Mesenchymal stem cell (in vitro differentiated cells and primary cell): ENCODE data around the gene RETN.
"Not testable (repeated sequence)": the region's sequence is repeated elsewhere in the genome, so short reads cannot be mapped to it uniquely, and the experiment has no call there.

ENCODE experiments used
- DNase-seq: peaks from one replicate; pipeline ENCODE4 v3.0.0-alpha.2; 2013
- H2AFZ ChIP-seq: one replicate; pipeline ENCODE4 v1.6.1; 2013; ENCODE audit warnings: low read depth, mild to moderate bottlenecking, control low read depth, inconsistent platforms, low read length, moderate library complexity
- H2AK5ac ChIP-seq: 2 replicates; pipeline ENCODE4 v1.6.1; 2013; ENCODE audit warnings: low read length, moderate library complexity, mild to moderate bottlenecking, inconsistent platforms; ENCODE audit not compliant: severe bottlenecking
- H2BK120ac ChIP-seq: one replicate; pipeline ENCODE4 v1.6.1; 2013; ENCODE audit warnings: low read depth, mild to moderate bottlenecking, inconsistent platforms, low read length, moderate library complexity
- H2BK12ac ChIP-seq, 2 experiments: one replicate each; pipeline ENCODE4 v1.6.1; 2013; ENCODE audit warnings: inconsistent platforms in 2 of 2, low read length in 2 of 2, mild to moderate bottlenecking in 2 of 2, moderate library complexity in 2 of 2, control low read depth in 1 of 2
- H2BK15ac ChIP-seq: one replicate; pipeline ENCODE4 v1.6.1; 2013; ENCODE audit warnings: mild to moderate bottlenecking, low read depth, inconsistent platforms; ENCODE audit not compliant: poor library complexity, severe bottlenecking
- H2BK5ac ChIP-seq: 2 replicates; pipeline ENCODE4 v1.6.1; 2013; ENCODE audit warnings: low read depth, mild to moderate bottlenecking, low read length, control low read depth, inconsistent platforms; ENCODE audit not compliant: poor library complexity, severe bottlenecking
- H3K14ac ChIP-seq, 2 experiments: one replicate each; pipeline ENCODE4 v1.6.1; 2013; ENCODE audit warnings: inconsistent platforms in 2 of 2, low read length in 2 of 2, control low read depth in 1 of 2, mild to moderate bottlenecking in 1 of 2, moderate library complexity in 1 of 2
- H3K18ac ChIP-seq, 2 experiments: one replicate each; pipeline ENCODE4 v1.6.1; 2013; ENCODE audit warnings: inconsistent platforms in 2 of 2, low read length in 2 of 2, control low read depth in 1 of 2, low read depth in 1 of 2, mild to moderate bottlenecking in 1 of 2
- H3K23ac ChIP-seq, 2 experiments: one replicate each; pipeline ENCODE4 v1.6.1; 2013; ENCODE audit warnings: inconsistent platforms in 2 of 2, low read length in 2 of 2, mild to moderate bottlenecking in 2 of 2, moderate library complexity in 2 of 2, control low read depth in 1 of 2
- H3K27ac ChIP-seq: 2 replicates; pipeline ENCODE4 v1.5.1; 2013; ENCODE audit warnings: mild to moderate bottlenecking, moderate library complexity, low read length, control low read depth, inconsistent platforms; ENCODE audit not compliant: poor library complexity, severe bottlenecking
- H3K27me3 ChIP-seq, 2 experiments: 2 replicates each; pipeline versions ENCODE4 v1.6.1 to v1.7.0; 2013; ENCODE audit warnings: low read length in 2 of 2, mild to moderate bottlenecking in 2 of 2, moderate library complexity in 2 of 2, control low read depth in 1 of 2, inconsistent platforms in 1 of 2; ENCODE audit not compliant: control insufficient read depth in 1 of 2, insufficient read depth in 1 of 2
- H3K36me3 ChIP-seq, 2 experiments: 2 replicates each; pipeline versions ENCODE4 v1.6.1 to v1.7.0; 2013; ENCODE audit warnings: low read length in 2 of 2, control low read depth in 1 of 2, inconsistent platforms in 1 of 2, low read depth in 1 of 2, mild to moderate bottlenecking in 1 of 2; ENCODE audit not compliant: insufficient read depth in 2 of 2, control insufficient read depth in 1 of 2
- H3K4ac ChIP-seq, 2 experiments: one replicate each; pipeline ENCODE4 v1.6.1; 2013; ENCODE audit warnings: inconsistent platforms in 2 of 2, low read length in 2 of 2, mild to moderate bottlenecking in 2 of 2, moderate library complexity in 2 of 2, control low read depth in 1 of 2, low read depth in 1 of 2
- H3K4me1 ChIP-seq: 2 replicates; pipeline ENCODE4 v1.6.1; 2013; ENCODE audit warnings: low read depth, low read length, control low read depth; ENCODE audit not compliant: control insufficient read depth, insufficient read depth
- H3K4me2 ChIP-seq: 2 replicates; pipeline ENCODE4 v1.6.1; 2013; ENCODE audit warnings: low read length, mild to moderate bottlenecking, inconsistent platforms; ENCODE audit not compliant: poor library complexity, severe bottlenecking
- H3K4me3 ChIP-seq, 2 experiments: 2 replicates each; pipeline versions ENCODE4 v1.5.1 to v1.7.0; 2013; ENCODE audit warnings: low read length in 2 of 2, mild to moderate bottlenecking in 2 of 2, control low read depth in 1 of 2, low read depth in 1 of 2; ENCODE audit not compliant: insufficient read depth in 1 of 2
- H3K79me1 ChIP-seq: replicated peaks from 2 replicates; pipeline ENCODE4 v1.6.1; 2013; ENCODE audit warnings: mild to moderate bottlenecking, control low read depth, low read length, inconsistent platforms; ENCODE audit not compliant: poor library complexity, severe bottlenecking
- H3K9ac ChIP-seq: 2 replicates; pipeline ENCODE4 v1.7.0; 2013; ENCODE audit warnings: mild to moderate bottlenecking, low read length, moderate library complexity
- H3K9me3 ChIP-seq: 2 replicates; pipeline ENCODE4 v1.7.0; 2013; ENCODE audit warnings: mild to moderate bottlenecking, low read length; ENCODE audit not compliant: control insufficient read depth
- H4K8ac ChIP-seq: one replicate; pipeline ENCODE4 v1.6.1; 2013; ENCODE audit warnings: inconsistent platforms, mild to moderate bottlenecking, low read length, moderate library complexity
- H4K91ac ChIP-seq: one replicate; pipeline ENCODE4 v1.6.1; 2013; ENCODE audit warnings: mild to moderate bottlenecking, low read length, inconsistent platforms
- WGBS: methylation state at CpG from one replicate; pipeline ENCODE4 v1.1.7; 2013; ENCODE audit warnings: mixed read lengths; 5-methylcytosine and 5-hydroxymethylcytosine counted together

Gene RETN

DNA sequence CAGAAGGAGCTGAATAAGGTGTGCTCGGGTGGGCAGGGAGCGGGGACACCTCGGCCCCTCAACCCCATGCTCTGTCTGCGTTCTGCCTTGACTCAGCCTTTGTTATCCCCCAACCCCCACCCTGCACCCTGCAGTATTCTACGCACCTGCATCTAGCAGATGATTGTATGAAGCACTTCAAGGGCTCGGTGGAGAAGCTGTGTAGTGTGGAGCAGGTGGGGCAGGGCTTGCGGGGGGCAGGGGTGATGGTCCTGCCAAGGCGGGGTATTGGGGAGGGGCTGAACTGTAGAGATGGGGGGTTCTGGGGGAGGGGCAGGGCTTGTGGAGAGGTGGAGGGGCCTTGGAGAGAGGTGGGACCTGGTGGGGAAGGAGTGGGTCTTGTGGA, 25.8 kb upstream of the RETN start:
- Histone ChIP-seq H2BK5ac (no peak overlapping the region), H3K4ac (no peak overlapping the region), H4K8ac (no peak overlapping the region), H3K79me1 (peaks cover 5% of the 10 kb centered on the region), H3K23ac (no peak overlapping the region), H2AK5ac (no peak overlapping the region), H3K14ac (no peak overlapping the region), H3K9ac (no peak overlapping the region), H3K18ac (no peak overlapping the region), H3K4me3 (no peak overlapping the region), H3K36me3 (peaks cover 0 to 78% of the 10 kb centered on the region in 2 experiments), H2BK120ac (no peak overlapping the region), H3K9me3 (no peaks in the 10 kb centered on the region), H4K91ac (no peak overlapping the region), H2AFZ (no peak overlapping the region), H3K4me2 (no peak overlapping the region), H2BK15ac (no peak overlapping the region), H3K4me1 (peaks cover 7% of the 10 kb centered on the region), H3K27me3 (peaks cover 0 to 28% of the 10 kb centered on the region in 2 experiments), H3K27ac (no peak overlapping the region), H2BK12ac (no peak overlapping the region)
- DNase-seq, result no peak
- WGBS, result over 99% methylated on average over 7 of the region's 8 CpGs

DNA sequence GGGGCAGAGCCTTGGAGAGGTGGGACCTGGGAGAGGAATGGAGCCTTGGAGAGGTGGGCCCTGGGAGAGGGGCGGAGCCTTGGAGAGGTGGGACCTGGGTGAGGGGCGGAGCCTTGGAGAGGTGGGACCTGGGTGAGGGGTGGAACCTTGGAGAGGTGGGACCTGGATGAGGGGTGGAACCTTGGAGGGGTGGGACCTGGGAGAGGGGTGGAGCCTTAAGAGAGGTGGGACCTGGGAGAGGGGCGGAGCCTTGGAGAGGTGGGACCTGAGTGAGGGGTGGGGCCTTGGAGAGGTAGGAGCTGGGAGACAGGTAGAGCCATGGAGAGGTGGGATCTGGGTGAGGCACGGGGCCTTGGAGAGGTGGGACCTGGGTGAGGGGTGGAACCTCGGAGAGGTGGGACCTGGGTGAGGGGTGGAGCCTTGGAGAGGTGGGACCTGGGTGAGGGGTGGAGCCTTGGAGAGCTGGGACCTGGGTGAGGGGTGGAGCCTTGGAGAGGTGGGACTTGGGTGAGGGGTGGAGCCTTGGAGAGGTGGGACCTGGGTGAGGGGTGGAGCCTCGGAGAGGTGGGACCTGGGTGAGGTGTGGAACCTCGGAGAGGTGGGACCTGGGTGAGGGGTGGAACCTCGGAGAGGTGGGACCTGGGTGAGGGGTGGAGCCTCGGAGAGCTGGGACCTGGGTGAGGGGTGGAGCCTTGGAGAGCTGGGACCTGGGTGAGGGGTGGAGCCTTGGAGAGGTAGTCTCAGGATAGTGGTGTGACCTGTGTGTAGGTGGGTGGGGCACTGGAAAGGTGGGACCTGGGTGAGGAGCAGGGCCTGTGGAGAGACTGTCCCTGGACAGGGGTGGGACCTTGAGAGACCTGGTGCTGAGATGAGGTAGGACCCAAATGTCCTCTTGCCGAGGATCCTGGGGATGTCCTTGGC, 25.0 kb upstream of the RETN start:
- not testable (repeated sequence) for H3K27ac ChIP-seq, H2AFZ ChIP-seq, H3K9me3 ChIP-seq, H3K18ac ChIP-seq, H2AK5ac ChIP-seq, H2BK5ac ChIP-seq, H4K91ac ChIP-seq, H2BK12ac ChIP-seq, H3K14ac ChIP-seq, H3K23ac ChIP-seq, H3K4ac ChIP-seq, H3K4me3 ChIP-seq, H3K9ac ChIP-seq, H2BK120ac ChIP-seq, H3K4me1 ChIP-seq, H3K4me2 ChIP-seq, DNase-seq, H2BK15ac ChIP-seq, H4K8ac ChIP-seq, H3K79me1 ChIP-seq
- 72% methylated on average over 10 of the region's 10 CpGs for WGBS
- Histone ChIP-seq H3K27me3 (peaks cover 0 to 25% of the 10 kb centered on the region in 2 experiments), H3K36me3 (peaks cover 0 to 78% of the 10 kb centered on the region in 2 experiments)

DNA sequence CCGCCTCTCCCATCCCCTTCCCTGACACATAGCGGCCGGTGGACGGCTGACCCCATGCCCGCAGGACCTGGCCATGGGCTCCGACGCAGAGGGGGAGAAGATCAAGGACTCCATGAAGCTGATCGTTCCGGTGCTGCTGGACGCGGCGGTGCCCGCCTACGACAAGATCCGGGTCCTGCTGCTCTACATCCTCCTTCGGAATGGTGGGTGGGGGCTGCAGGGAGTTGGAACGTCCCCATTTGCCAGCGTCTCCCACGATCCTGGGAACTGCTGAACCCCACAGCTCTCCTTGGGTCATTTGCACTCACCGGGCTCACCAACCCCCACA, 24.3 kb upstream of the RETN start:
- Histone ChIP-seq H3K18ac (no peak overlapping the region), H3K4me3 (no peak overlapping the region), H3K4ac (no peak overlapping the region), H3K27me3 (peaks cover 0 to 22% of the 10 kb centered on the region in 2 experiments), H2AFZ (no peak overlapping the region), H2BK120ac (no peak overlapping the region), H3K4me1 (peaks cover 7% of the 10 kb centered on the region), H2BK15ac (no peak overlapping the region), H2BK5ac (no peak overlapping the region), H2AK5ac (no peak overlapping the region), H2BK12ac (no peak overlapping the region), H4K8ac (no peak overlapping the region), H4K91ac (no peak overlapping the region), H3K14ac (no peak overlapping the region), H3K23ac (no peak overlapping the region), H3K9ac (no peak overlapping the region), H3K36me3 (peaks cover 0 to 73% of the 10 kb centered on the region in 2 experiments), H3K79me1 (peaks cover 5% of the 10 kb centered on the region), H3K4me2 (no peak overlapping the region), H3K9me3 (no peaks in the 10 kb centered on the region), H3K27ac (no peak overlapping the region)
- DNase-seq, result no peak
- WGBS, result 97% methylated on average over 18 of the region's 20 CpGs

DNA sequence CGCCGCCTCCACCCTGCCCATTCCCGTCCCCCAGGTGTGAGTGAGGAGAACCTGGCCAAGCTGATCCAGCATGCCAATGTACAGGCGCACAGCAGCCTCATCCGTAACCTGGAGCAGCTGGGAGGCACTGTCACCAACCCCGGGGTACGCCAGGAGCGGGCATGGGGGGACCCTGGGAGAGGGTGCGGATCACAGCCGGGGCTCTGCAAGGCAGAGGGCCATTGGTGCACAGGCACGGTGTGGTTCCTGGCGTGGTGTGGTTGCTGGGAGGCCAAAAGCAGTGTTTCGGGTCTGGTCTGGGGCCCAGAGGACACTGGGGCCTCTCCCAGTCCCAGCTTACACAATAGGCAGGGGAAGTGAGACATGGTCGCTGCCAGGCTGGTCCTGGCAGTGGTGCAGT, 23.7 kb upstream of the RETN start:
- H3K9ac ChIP-seq, result no peak overlapping the region
- H2BK15ac ChIP-seq, result no peak overlapping the region
- 92% methylated on average over 13 of the region's 14 CpGs for WGBS
- H3K23ac ChIP-seq, result no peak overlapping the region
- H3K27me3 ChIP-seq, result peaks cover 1 to 25% of the 10 kb centered on the region in 2 experiments
- no peak overlapping the region for H4K91ac ChIP-seq
- H4K8ac ChIP-seq, result no peak overlapping the region
- no peak overlapping the region for H3K4me2 ChIP-seq
- H2AFZ ChIP-seq, result no peak overlapping the region
- no peak overlapping the region for H3K14ac ChIP-seq
- H3K4me1 ChIP-seq, result peaks cover 5% of the 10 kb centered on the region
- no peak overlapping the region for H2BK5ac ChIP-seq
- peaks cover 0 to 67% of the 10 kb centered on the region in 2 experiments for H3K36me3 ChIP-seq
- no peak overlapping the region for H3K27ac ChIP-seq
- H3K4me3 ChIP-seq, result no peak overlapping the region
- no peaks in the 10 kb centered on the region for H3K9me3 ChIP-seq
- no peak overlapping the region for H2BK12ac ChIP-seq
- no peak overlapping the region for H3K4ac ChIP-seq
- H3K79me1 ChIP-seq, result peaks cover 5% of the 10 kb centered on the region
- no peak overlapping the region for H3K18ac ChIP-seq
- H2AK5ac ChIP-seq, result no peak overlapping the region
- no peak overlapping the region for H2BK120ac ChIP-seq
- DNase-seq, result no peak
